ENCODE measurements around the gene ACOXL. TPM values are rescaled to one million over a fixed set of nuclear protein-coding genes. Genes with fewer than 3 reads are reported as not detected.

The ACOXL gene
- total and polyA plus RNA-seq, 10 of the 15 experiments (the other 5 are each of a cell fraction or from before 2014, with no cell fraction given): 0.05 to 1.3 (median 0.71) TPM

DNA sequence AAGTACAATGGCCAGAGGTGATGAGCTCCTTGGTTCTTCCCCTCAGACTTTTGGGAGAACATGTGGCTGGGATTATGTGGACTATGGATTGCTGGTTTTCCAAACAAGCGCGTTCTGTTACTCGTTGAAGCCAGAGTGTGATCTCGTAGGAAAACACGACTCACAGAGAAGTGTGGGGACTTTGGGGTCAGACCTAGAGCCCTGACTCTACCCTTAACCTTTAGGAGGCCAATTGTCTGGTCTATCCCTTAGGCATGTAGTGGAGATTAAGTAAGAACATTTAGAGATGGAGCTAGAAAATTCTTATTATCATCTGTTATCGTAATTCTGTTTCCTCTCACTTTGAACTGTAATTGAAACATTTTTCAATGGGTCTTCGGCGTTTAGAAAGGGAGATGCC, 424.2 kb downstream of the ACOXL start:
- H3K4me1 ChIP-seq (ENCODE audit: control insufficient read depth, insufficient read depth, low read length): peaks cover 19% of the 10 kb centered on the region
- CTCF ChIA-PET: interaction anchor here (1.6 to 3.1 kb wide), 5 partner anchors 11 to 47 kb away, joined by 3 to 26 read pairs (median 9); no protein-coding TSS in a partner anchor

More for the DNA sequence above, 424.2 kb downstream of the ACOXL start:
- ChIA-PET RAD21 (ENCODE audit: unreplicated experiment) (interaction anchor here (0.6 to 4.4 kb wide), 9 partner anchors 8 to 52 kb away, joined by 3 to 34 read pairs (median 9); partner anchors contain the start of gene BCL2L11), POLR2A (interaction anchor here (1.0 to 3.0 kb wide), 4 partner anchors 11 to 38 kb away, joined by 3 to 21 read pairs (median 7); no protein-coding TSS in a partner anchor), SMC1A (ENCODE audit: uncharacterized antibody, unreplicated experiment) (interaction anchor here (1.0 to 4.4 kb wide), 16 partner anchors 9 to 99 kb away, joined by 3 to 44 read pairs (median 8); no protein-coding TSS in a partner anchor)
- no peak overlapping the region for H3K4me2 ChIP-seq (ENCODE audit: control insufficient read depth, insufficient read depth)
- DNase-seq (ENCODE audit: low read depth, low spot score) (no peak), FAIRE-seq (no peak), ATAC-seq (no peak)
- H3K27ac ChIP-seq (ENCODE audit: control insufficient read depth, insufficient read depth): no peak overlapping the region
- intact Hi-C loops (cut with micrococcal nuclease; ENCODE audit: unreplicated experiment) (no loop called here), in situ Hi-C loops (cut with MboI) (no loop called here)
- peaks cover 0 to 7% of the 10 kb centered on the region in 2 experiments; a peak in 3 of 4 replicates for H3K36me3 ChIP-seq (ENCODE audit: control insufficient read depth in 2 of 2, insufficient read depth in 2 of 2, low read length in 1 of 2)
- TF ChIP-seq SUZ12 (IDR thresholded peaks at IDR 0.05; ENCODE audit: unreplicated experiment): no peak
- TF ChIP-seq, protein P1, sequence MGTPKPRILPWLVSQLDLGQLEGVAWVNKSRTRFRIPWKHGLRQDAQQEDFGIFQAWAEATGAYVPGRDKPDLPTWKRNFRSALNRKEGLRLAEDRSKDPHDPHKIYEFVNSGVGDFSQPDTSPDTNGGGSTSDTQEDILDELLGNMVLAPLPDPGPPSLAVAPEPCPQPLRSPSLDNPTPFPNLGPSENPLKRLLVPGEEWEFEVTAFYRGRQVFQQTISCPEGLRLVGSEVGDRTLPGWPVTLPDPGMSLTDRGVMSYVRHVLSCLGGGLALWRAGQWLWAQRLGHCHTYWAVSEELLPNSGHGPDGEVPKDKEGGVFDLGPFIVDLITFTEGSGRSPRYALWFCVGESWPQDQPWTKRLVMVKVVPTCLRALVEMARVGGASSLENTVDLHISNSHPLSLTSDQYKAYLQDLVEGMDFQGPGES (IDR thresholded peaks at IDR 0.05): no peak
- no peak for TF ChIP-seq IRF4 (IDR thresholded peaks at IDR 0.05; ENCODE audit: low read depth, low read length)
- no peak for TF ChIP-seq ZBED1 (IDR thresholded peaks at IDR 0.05; ENCODE audit: borderline replicate concordance)
- no peak for TF ChIP-seq WRNIP1 (IDR thresholded peaks at IDR 0.05; ENCODE audit: borderline replicate concordance, low read depth, low read length)
- no peak for TF ChIP-seq EZH2 (IDR thresholded peaks at IDR 0.05; ENCODE audit: borderline replicate concordance, control insufficient read depth, low read depth, low read length)
- TF ChIP-seq, protein P2, sequence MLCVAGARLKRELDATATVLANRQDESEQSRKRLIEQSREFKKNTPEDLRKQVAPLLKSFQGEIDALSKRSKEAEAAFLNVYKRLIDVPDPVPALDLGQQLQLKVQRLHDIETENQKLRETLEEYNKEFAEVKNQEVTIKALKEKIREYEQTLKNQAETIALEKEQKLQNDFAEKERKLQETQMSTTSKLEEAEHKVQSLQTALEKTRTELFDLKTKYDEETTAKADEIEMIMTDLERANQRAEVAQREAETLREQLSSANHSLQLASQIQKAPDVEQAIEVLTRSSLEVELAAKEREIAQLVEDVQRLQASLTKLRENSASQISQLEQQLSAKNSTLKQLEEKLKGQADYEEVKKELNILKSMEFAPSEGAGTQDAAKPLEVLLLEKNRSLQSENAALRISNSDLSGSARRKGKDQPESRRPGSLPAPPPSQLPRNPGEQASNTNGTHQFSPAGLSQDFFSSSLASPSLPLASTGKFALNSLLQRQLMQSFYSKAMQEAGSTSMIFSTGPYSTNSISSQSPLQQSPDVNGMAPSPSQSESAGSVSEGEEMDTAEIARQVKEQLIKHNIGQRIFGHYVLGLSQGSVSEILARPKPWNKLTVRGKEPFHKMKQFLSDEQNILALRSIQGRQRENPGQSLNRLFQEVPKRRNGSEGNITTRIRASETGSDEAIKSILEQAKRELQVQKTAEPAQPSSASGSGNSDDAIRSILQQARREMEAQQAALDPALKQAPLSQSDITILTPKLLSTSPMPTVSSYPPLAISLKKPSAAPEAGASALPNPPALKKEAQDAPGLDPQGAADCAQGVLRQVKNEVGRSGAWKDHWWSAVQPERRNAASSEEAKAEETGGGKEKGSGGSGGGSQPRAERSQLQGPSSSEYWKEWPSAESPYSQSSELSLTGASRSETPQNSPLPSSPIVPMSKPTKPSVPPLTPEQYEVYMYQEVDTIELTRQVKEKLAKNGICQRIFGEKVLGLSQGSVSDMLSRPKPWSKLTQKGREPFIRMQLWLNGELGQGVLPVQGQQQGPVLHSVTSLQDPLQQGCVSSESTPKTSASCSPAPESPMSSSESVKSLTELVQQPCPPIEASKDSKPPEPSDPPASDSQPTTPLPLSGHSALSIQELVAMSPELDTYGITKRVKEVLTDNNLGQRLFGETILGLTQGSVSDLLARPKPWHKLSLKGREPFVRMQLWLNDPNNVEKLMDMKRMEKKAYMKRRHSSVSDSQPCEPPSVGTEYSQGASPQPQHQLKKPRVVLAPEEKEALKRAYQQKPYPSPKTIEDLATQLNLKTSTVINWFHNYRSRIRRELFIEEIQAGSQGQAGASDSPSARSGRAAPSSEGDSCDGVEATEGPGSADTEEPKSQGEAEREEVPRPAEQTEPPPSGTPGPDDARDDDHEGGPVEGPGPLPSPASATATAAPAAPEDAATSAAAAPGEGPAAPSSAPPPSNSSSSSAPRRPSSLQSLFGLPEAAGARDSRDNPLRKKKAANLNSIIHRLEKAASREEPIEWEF (IDR thresholded peaks at IDR 0.05; ENCODE audit: insufficient replicate concordance, low read depth, low read length): no peak
- no peak for TF ChIP-seq IKZF1 (conservative IDR thresholded peaks at IDR 0.05)
- no peak for TF ChIP-seq HDGF (IDR thresholded peaks at IDR 0.05)
- TF ChIP-seq, protein P3, sequence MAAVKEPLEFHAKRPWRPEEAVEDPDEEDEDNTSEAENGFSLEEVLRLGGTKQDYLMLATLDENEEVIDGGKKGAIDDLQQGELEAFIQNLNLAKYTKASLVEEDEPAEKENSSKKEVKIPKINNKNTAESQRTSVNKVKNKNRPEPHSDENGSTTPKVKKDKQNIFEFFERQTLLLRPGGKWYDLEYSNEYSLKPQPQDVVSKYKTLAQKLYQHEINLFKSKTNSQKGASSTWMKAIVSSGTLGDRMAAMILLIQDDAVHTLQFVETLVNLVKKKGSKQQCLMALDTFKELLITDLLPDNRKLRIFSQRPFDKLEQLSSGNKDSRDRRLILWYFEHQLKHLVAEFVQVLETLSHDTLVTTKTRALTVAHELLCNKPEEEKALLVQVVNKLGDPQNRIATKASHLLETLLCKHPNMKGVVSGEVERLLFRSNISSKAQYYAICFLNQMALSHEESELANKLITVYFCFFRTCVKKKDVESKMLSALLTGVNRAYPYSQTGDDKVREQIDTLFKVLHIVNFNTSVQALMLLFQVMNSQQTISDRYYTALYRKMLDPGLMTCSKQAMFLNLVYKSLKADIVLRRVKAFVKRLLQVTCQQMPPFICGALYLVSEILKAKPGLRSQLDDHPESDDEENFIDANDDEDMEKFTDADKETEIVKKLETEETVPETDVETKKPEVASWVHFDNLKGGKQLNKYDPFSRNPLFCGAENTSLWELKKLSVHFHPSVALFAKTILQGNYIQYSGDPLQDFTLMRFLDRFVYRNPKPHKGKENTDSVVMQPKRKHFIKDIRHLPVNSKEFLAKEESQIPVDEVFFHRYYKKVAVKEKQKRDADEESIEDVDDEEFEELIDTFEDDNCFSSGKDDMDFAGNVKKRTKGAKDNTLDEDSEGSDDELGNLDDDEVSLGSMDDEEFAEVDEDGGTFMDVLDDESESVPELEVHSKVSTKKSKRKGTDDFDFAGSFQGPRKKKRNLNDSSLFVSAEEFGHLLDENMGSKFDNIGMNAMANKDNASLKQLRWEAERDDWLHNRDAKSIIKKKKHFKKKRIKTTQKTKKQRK (IDR thresholded peaks at IDR 0.05; ENCODE audit: low read depth, low read length): no peak
- no peaks in the 10 kb centered on the region for H3K79me2 ChIP-seq (ENCODE audit: control insufficient read depth, insufficient read depth, low read length)
- no TSS peak for BruUV-seq (replicated peaks)
- no peak overlapping the region for H3K4me3 ChIP-seq
- no peaks in the 10 kb centered on the region for H3K9me3 ChIP-seq (replicated peaks; ENCODE audit: control insufficient read depth, insufficient read depth, low read length)
- 98% methylated on average over 8 of the region's 8 CpGs for WGBS (ENCODE audit: insufficient coverage, insufficient replicate concordance, low lambda C conversion rate, missing lambda C conversion rate)
- no peaks in the 10 kb centered on the region for H3K27me3 ChIP-seq (replicated peaks in 1 of 2; ENCODE audit: control insufficient read depth in 2 of 2, insufficient read depth in 2 of 2, low read length in 1 of 2)
- no peak overlapping the region for H2AFZ ChIP-seq (ENCODE audit: control insufficient read depth, low read depth, low read length)
- H4K20me1 ChIP-seq (ENCODE audit: control insufficient read depth, insufficient read depth): peaks cover 3% of the 10 kb centered on the region; the same call in 1 of the 2 replicates
- no peak overlapping the region for H3K9ac ChIP-seq (ENCODE audit: control insufficient read depth, insufficient read depth, low read length)

Measured in GM12878 (cell line).